Common myeloid progenitor, CD34-positive (primary cell): ENCODE measurements around the gene ETV3L.

Experiments used
- CTCF ChIA-PET: fragments of 350-600 bp; sonication (Branson Sonifier 250); formaldehyde crosslinking; loops from one replicate; lab custom pipeline; 2021; ENCODE audit warnings: antibody characterized with exemption; lab: Charles Lee
- POLR2A ChIA-PET: fragments of 350-600 bp; sonication (Branson Sonifier 250); formaldehyde crosslinking; loops from one replicate; lab custom pipeline; 2021; ENCODE audit warnings: antibody characterized with exemption; lab: Charles Lee
- DNase-seq, 3 donors: peaks; one replicate each; pipeline versions ENCODE4 v3.0.0 to v3.0.0-alpha.2; 2013
- H3K27ac ChIP-seq, 2 experiments: 1 replicate in 1 of 2; 2 replicates in 1 of 2; pipeline ENCODE4 v1.7.0; 2013; ENCODE audit warnings: inconsistent platforms in 2 of 2, low read length in 2 of 2, mild to moderate bottlenecking in 2 of 2, low read depth in 1 of 2, moderate library complexity in 1 of 2; ENCODE audit not compliant: severe bottlenecking in 2 of 2, insufficient read depth in 1 of 2, poor library complexity in 1 of 2
- H3K27me3 ChIP-seq, 5 experiments: replicated peaks in 2 of 5; 1 replicate in 3 of 5; 2 replicates in 2 of 5; pipeline versions ENCODE4 v1.6.1 to v1.7.0; 2013; ENCODE audit warnings: low read length in 4 of 5, mild to moderate bottlenecking in 2 of 5, moderate library complexity in 2 of 5, inconsistent platforms in 1 of 5; ENCODE audit not compliant: insufficient read depth in 5 of 5, control insufficient read depth in 4 of 5
- H3K36me3 ChIP-seq, 4 experiments: 1 replicate in 2 of 4; 2 replicates in 2 of 4; pipeline versions ENCODE4 v1.6.1 to v1.7.0; 2013; ENCODE audit warnings: low read length in 3 of 4, control low read depth in 1 of 4, mild to moderate bottlenecking in 1 of 4; ENCODE audit not compliant: control insufficient read depth in 4 of 4, insufficient read depth in 4 of 4
- H3K4me1 ChIP-seq, 4 experiments: 1 replicate in 3 of 4; 2 replicates in 1 of 4; pipeline versions ENCODE4 v1.6.1 to v1.7.1; 2013; ENCODE audit warnings: low read length in 3 of 4, mild to moderate bottlenecking in 3 of 4, control low read depth in 1 of 4, inconsistent platforms in 1 of 4, moderate library complexity in 1 of 4; ENCODE audit not compliant: control insufficient read depth in 4 of 4, insufficient read depth in 4 of 4; ENCODE audit errors: control extremely low read depth in 1 of 4
- H3K4me3 ChIP-seq, 7 experiments: 1 replicate in 4 of 7; 2 replicates in 3 of 7; pipeline versions ENCODE4 v1.5.1 to v1.7.0; 2013; ENCODE audit warnings: mild to moderate bottlenecking in 7 of 7, low read length in 6 of 7, moderate library complexity in 6 of 7, inconsistent platforms in 2 of 7, low read depth in 2 of 7, control low read depth in 1 of 7; ENCODE audit not compliant: insufficient read depth in 4 of 7, control insufficient read depth in 1 of 7; ENCODE audit errors: extremely low read depth in 1 of 7
- H3K9me3 ChIP-seq, 5 experiments: 1 replicate in 4 of 5; 2 replicates in 1 of 5; pipeline versions ENCODE4 v1.6.1 to v1.7.1; 2013; ENCODE audit warnings: low read length in 4 of 5, mild to moderate bottlenecking in 2 of 5, inconsistent platforms in 1 of 5, low read depth in 1 of 5, moderate library complexity in 1 of 5; ENCODE audit not compliant: control insufficient read depth in 4 of 5, insufficient read depth in 2 of 5; ENCODE audit errors: control extremely low read depth in 1 of 5
- WGBS: methylation state at CpG from one replicate; pipeline ENCODE4 v1.1.5; 2013; ENCODE audit not compliant: insufficient coverage; 5-methylcytosine and 5-hydroxymethylcytosine counted together

The ETV3L gene

GRCh38 chr1:157117527-157118057 lies 18.0 kb upstream of the ETV3L start:
- H3K27ac ChIP-seq, result no peak overlapping the region
- CTCF ChIA-PET, result interaction anchor here (1.3 to 1.5 kb wide), 2 partner anchors 40 to 43 kb away, joined by 3 to 4 read pairs; no protein-coding TSS in a partner anchor
- DNase-seq, result peak in 2 of 3 donors; percentile 5 to 13
- WGBS, result 77% methylated on average over 2 of the region's 4 CpGs
- peaks cover 0 to 6% (median 0%) of the 10 kb centered on the region in 4 experiments for H3K4me1 ChIP-seq
- POLR2A ChIA-PET, result no interaction called here
- peaks cover 1 to 3% (median 2%) of the 10 kb centered on the region in 4 experiments for H3K36me3 ChIP-seq
- no peaks in the 10 kb centered on the region for H3K9me3 ChIP-seq
- H3K4me3 ChIP-seq, result no peak overlapping the region
- H3K27me3 ChIP-seq, result peaks cover 0 to under 1% (median 0%) of the 10 kb centered on the region in 5 experiments

GRCh38 chr1:157116737-157117103 lies 17.1 kb upstream of the ETV3L start:
- DNase-seq, result no peak
- peaks cover 0 to 6% (median 0%) of the 10 kb centered on the region in 4 experiments for H3K4me1 ChIP-seq
- no peaks in the 10 kb centered on the region for H3K9me3 ChIP-seq
- no peaks in the 10 kb centered on the region for H3K36me3 ChIP-seq
- ChIA-PET POLR2A (no interaction called here), CTCF (interaction anchor here (1.3 to 1.6 kb wide), 3 partner anchors 8 to 42 kb away, joined by 3 to 6 read pairs (median 4); no protein-coding TSS in a partner anchor)
- H3K27ac ChIP-seq, result no peak overlapping the region
- peaks cover 0 to 1% (median 0%) of the 10 kb centered on the region in 5 experiments for H3K27me3 ChIP-seq
- no peak overlapping the region for H3K4me3 ChIP-seq

- ChIA-PET CTCF (interaction anchor here (0.8 to 1.6 kb wide), 3 partner anchors 9 to 41 kb away, joined by 3 to 6 read pairs (median 4); no protein-coding TSS in a partner anchor), POLR2A (interaction anchor here (0.7 kb wide), 1 partner anchor 81 kb away, joined by 4 read pairs; no protein-coding TSS in a partner anchor)
- no peaks in the 10 kb centered on the region for H3K9me3 ChIP-seq
- peaks cover 0 to 1% (median 0%) of the 10 kb centered on the region in 5 experiments for H3K27me3 ChIP-seq
- WGBS, result 96% methylated on average over 11 of the region's 16 CpGs
- H3K4me3 ChIP-seq, result no peak overlapping the region
- no peak overlapping the region for H3K27ac ChIP-seq
- no peaks in the 10 kb centered on the region for H3K36me3 ChIP-seq
- peaks cover 0 to 6% (median 0%) of the 10 kb centered on the region in 4 experiments for H3K4me1 ChIP-seq
- no peak for DNase-seq
These were observed 16.5 kb upstream of the ETV3L start for GRCh38 chr1:157115851-157116736.

GRCh38 chr1:157115429-157115838 lies 15.8 kb upstream of the ETV3L start:
- Histone ChIP-seq H3K27me3 (peaks cover 0 to 3% (median 0%) of the 10 kb centered on the region in 5 experiments), H3K4me3 (no peak overlapping the region), H3K27ac (no peak overlapping the region), H3K36me3 (no peaks in the 10 kb centered on the region), H3K9me3 (no peaks in the 10 kb centered on the region), H3K4me1 (peaks cover 0 to 6% (median 0%) of the 10 kb centered on the region in 4 experiments)
- ChIA-PET CTCF (interaction anchor here (0.8 to 1.6 kb wide), 2 partner anchors 9 to 33 kb away, joined by 3 to 6 read pairs; no protein-coding TSS in a partner anchor), POLR2A (interaction anchor here (0.7 to 1.0 kb wide), 2 partner anchors 9 to 80 kb away, joined by 3 to 4 read pairs; no protein-coding TSS in a partner anchor)
- 100% methylated on average over 1 of the region's 3 CpGs for WGBS
- no peak for DNase-seq

GRCh38 chr1:157114183-157115121 lies 14.8 kb upstream of the ETV3L start:
- Histone ChIP-seq H3K4me1 (peaks cover 0 to 6% (median 0%) of the 10 kb centered on the region in 4 experiments), H3K27ac (no peak overlapping the region), H3K9me3 (no peaks in the 10 kb centered on the region), H3K36me3 (no peaks in the 10 kb centered on the region), H3K4me3 (no peak overlapping the region), H3K27me3 (peaks cover 0 to 5% (median 0%) of the 10 kb centered on the region in 5 experiments)
- ChIA-PET POLR2A (interaction anchor here (1.0 kb wide), 1 partner anchor 10 kb away, joined by 3 read pairs; no protein-coding TSS in a partner anchor), CTCF (no interaction called here)
- DNase-seq, result no peak
- 95% methylated on average over 14 of the region's 18 CpGs for WGBS

GRCh38 chr1:157113631-157114030 lies 14.0 kb upstream of the ETV3L start:
- peaks cover 0 to 6% (median 5%) of the 10 kb centered on the region in 5 experiments for H3K27me3 ChIP-seq
- WGBS, result 100% methylated on average over 1 of the region's 3 CpGs
- POLR2A ChIA-PET, result no interaction called here
- no peak overlapping the region for H3K4me3 ChIP-seq
- H3K36me3 ChIP-seq, result no peaks in the 10 kb centered on the region
- CTCF ChIA-PET, result no interaction called here
- no peak overlapping the region for H3K27ac ChIP-seq
- no peak for DNase-seq
- H3K4me1 ChIP-seq, result peaks cover 0 to 6% (median 0%) of the 10 kb centered on the region in 4 experiments
- H3K9me3 ChIP-seq, result no peaks in the 10 kb centered on the region
